GM12891 (cell line): Measurements from ENCODE around the gene C1orf50. TPM values are rescaled to one million over a fixed set of nuclear protein-coding genes. Genes with fewer than 3 reads are reported as not detected.
"Not testable (repeated sequence)": the region's sequence is repeated elsewhere in the genome, so short reads cannot be mapped to it uniquely, and the experiment has no call there.

Experiments
- DNase-seq: peaks from one replicate; pipeline ENCODE4 v3.0.0; 2011; ENCODE audit warnings: low spot score; ENCODE audit not compliant: insufficient read length
- FAIRE-seq: peaks from 2 replicates; lab custom pipeline; 2011; peaks lifted over from hg19 to GRCh38; lab: Jason Lieb, UNC
- PAX5 ChIP-seq: IDR thresholded peaks from 2 replicates; pipeline ENCODE4 v1.6.1; 2011; ENCODE audit warnings: low read length, moderate library complexity, mild to moderate bottlenecking; ENCODE audit not compliant: insufficient read depth, severe bottlenecking
- POLR2A ChIP-seq: IDR thresholded peaks from 2 replicates; pipeline ENCODE4 v1.6.1; 2011; ENCODE audit warnings: low read depth, low read length, control low read depth
- POLR2AphosphoS5 ChIP-seq: IDR thresholded peaks from 2 replicates; pipeline ENCODE4 v1.6.1; 2011; ENCODE audit warnings: low read depth, low read length, control low read depth
- POU2F2 ChIP-seq: IDR thresholded peaks from 2 replicates; pipeline ENCODE4 v1.6.1; 2011; ENCODE audit warnings: low read depth, mild to moderate bottlenecking, control low read depth, low read length, moderate library complexity
- SPI1 ChIP-seq: IDR thresholded peaks from 2 replicates; pipeline ENCODE4 v1.6.1; 2011; ENCODE audit warnings: low read depth, low read length, control low read depth
- TAF1 ChIP-seq: IDR thresholded peaks from 2 replicates; pipeline ENCODE4 v1.6.1; 2011; ENCODE audit warnings: low read depth, low read length, control low read depth
- polyA plus RNA-seq: library from polyadenylated mRNA; unstranded; fragments of >200 nt; gene quantifications from one replicate; pipeline ENCODE4 v1.2.1, GENCODE V29; 2012; ENCODE audit warnings: low read depth, missing spikeins, inconsistent platforms; ENCODE audit not compliant: missing spikeins

C1orf50 gene
- 3.5 TPM for polyA plus RNA-seq

DNA sequence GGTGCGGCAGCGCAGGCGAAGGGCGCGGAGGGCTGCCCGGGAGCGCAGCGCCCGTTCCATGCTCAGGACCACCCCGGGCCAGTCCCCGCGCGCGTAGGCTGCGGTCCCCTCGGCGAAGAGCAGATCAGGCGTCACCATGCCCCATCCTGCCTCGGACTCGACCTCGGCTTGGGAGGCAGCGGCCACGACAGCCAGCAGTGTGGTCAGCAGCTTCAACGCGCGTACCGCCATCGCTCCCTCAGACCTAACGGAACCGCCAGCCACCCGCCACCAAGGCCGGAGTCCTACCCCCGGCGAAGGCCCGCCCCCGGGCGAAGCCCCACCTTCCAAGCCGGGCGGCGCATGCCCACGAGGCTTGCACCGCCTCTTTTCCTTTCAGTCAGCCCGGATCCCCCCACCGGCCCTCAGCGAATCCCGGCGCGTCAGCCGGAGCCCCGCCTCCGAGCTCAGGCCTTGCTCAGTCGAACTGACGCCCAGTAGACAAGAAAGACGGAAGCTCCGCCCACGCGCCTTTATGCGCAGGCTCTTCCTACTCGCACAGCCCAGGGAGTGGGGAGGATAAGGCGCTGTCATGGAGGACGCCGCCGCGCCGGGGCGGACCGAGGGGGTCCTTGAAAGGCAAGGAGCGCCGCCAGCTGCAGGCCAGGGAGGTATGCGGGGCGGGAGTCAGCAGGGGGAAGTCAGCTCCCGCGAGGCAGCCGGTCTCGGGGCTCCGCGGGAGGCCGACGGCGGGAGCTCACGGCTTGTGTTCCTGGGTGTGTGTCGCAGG, at the start of gene C1orf50, which contains the start of gene P3H1:
C1orf50 (plus strand) TSS at position 509 of the 769 bp plus-strand sequence; CDS start at position 572, 63 bp downstream.
P3H1 (minus strand) TSS at position 288 of the 769 bp plus-strand sequence; CDS start at position 231, 57 bp downstream.
- TF ChIP-seq POU2F2 (peak; percentile 60; the same call in 1 of the 2 replicates), POLR2A (peak; percentile 96), POLR2AphosphoS5 (peak; percentile 97), SPI1 (no peak), TAF1 (peak; percentile 56), PAX5 (no peak)
- peak; percentile 93 for FAIRE-seq
- DNase-seq, result peak; percentile 86

DNA sequence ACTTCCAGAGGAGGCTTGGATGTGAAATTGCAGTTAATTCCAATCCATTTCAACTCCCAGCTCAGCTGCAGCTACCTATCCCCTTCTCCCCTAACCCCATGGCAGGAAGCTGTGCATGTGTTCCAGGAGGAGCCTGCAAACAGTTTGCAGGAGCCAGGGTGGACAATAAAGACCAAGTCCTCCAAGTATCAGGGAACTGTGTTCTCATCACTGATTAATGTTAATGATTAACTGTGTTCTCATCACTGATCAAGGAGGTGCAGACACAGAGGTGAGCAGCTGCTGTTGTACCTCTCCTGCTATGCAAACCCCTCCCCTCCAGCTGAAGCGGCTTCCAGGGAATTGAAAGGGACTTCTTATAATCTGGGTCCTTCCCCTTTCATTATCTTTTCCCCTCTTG, 46.2 kb upstream of the C1orf50 start:
- DNase-seq (no peak), FAIRE-seq (no peak)
- no peak for TF ChIP-seq SPI1
- no peak for TF ChIP-seq TAF1
- TF ChIP-seq PAX5, result no peak
- no peak for TF ChIP-seq POLR2AphosphoS5
- no peak for TF ChIP-seq POU2F2
- TF ChIP-seq POLR2A, result no peak

DNA sequence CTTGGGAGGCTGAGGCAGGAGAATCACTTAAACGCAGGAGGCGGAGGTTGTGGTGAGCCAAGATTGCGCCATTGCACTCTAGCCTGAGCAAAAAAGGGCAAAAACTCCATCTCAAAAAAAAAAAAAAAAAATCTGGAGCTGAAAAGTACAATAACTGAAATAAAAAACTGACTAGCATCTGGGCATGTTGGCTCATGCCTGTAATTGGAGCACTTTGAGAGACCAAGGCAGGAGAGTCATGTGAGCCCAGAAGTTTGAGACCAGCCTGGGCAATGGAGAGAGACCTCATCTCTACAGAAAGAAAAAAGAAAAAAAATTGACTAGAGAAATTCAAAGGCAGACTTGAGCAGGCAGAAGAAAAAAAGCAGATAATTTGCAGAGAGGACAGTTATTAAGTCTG, 45.1 kb upstream of the C1orf50 start:
- no peak for TF ChIP-seq POLR2A
- TF ChIP-seq POLR2AphosphoS5, result no peak
- no peak for TF ChIP-seq SPI1
- no peak for TF ChIP-seq POU2F2
- TF ChIP-seq TAF1, result no peak
- no peak for TF ChIP-seq PAX5
- DNase-seq (no peak), FAIRE-seq (no peak)

DNA sequence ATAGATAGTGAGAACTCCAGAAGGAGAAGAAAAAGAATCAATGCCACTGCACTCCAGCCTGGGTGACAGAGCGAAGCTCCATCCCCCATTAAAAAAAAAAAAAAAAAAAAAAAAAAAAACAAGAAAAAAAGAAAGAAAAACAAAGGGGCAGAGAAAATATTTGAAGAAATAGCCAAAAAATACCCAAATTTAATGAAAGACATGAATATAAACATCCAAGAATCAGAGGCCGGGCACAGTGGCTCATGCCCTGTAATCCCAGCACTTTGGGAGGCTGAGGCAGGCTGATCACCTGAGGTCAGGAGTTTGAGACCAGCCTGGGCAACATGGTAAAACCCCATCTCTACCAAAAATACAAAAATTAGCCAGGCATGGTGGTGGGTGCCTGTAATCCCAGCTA, 44.6 kb upstream of the C1orf50 start:
- FAIRE-seq, DNase-seq: not testable (repeated sequence)

DNA sequence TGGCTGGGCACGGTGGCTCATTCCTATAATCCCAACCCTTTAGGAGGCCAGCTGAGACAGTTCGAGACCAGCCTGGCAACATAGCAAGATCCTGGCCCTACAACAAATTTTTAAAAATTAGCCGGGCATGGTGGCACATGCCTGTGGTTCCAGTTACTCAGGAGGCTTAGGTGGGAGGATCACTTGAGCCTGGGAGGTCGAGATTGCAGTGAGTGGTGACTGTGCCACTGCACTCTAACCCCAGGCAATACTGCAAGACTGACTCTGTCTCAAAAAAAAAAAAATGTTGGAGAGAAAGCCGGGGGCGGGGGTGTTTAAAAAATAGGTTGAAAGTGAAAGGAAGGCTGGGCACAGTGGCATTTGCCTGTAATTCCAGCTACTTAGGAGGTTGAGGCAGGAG, 43.5 kb upstream of the C1orf50 start:
- no peak for DNase-seq
- FAIRE-seq, result no peak
- no peak for TF ChIP-seq POLR2A
- TF ChIP-seq TAF1, result no peak
- TF ChIP-seq PAX5, result no peak
- no peak for TF ChIP-seq SPI1
- TF ChIP-seq POLR2AphosphoS5, result no peak
- no peak for TF ChIP-seq POU2F2

GRCh38 chr1:42725820-42726219, 41.2 kb upstream of the C1orf50 start:
- not testable (repeated sequence) for DNase-seq, FAIRE-seq

DNA sequence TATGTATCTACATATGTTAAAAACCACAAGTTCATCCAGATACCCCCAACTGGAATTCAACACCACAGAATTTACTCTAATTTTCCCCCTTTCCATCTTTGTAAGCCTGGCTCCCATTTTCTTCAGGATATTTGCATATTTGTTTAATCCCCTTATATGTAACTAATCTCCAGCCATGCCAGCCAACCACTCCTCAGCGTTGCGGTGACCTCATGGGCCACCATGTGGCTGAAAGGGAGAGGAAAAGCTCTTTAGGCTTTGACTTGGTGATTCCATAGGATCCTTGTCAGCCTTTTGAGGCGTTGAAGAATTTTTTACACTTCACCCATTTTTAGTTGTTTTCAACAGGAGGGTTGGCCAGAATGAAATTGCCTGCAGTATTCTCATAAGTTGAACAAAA, 37.0 kb upstream of the C1orf50 start:
- no peak for DNase-seq
- no peak for FAIRE-seq
- TF ChIP-seq TAF1, result no peak
- TF ChIP-seq POU2F2, result no peak
- TF ChIP-seq PAX5, result no peak

- FAIRE-seq (peak; percentile 41), DNase-seq (no peak)
- 0 out of 2 replicates have a peak, but pooled peaks have one; percentile 10 for TF ChIP-seq POU2F2
- no peak for TF ChIP-seq POLR2A
Observed at GRCh38 chr1:42730988-42731387, 36.1 kb upstream of the C1orf50 start.

- FAIRE-seq, result no peak
- DNase-seq, result no peak
- TF ChIP-seq POLR2AphosphoS5, result no peak
- TF ChIP-seq SPI1, result no peak
- TF ChIP-seq POU2F2, result no peak
Observed at GRCh38 chr1:42731585-42731984, 35.5 kb upstream of the C1orf50 start.

DNA sequence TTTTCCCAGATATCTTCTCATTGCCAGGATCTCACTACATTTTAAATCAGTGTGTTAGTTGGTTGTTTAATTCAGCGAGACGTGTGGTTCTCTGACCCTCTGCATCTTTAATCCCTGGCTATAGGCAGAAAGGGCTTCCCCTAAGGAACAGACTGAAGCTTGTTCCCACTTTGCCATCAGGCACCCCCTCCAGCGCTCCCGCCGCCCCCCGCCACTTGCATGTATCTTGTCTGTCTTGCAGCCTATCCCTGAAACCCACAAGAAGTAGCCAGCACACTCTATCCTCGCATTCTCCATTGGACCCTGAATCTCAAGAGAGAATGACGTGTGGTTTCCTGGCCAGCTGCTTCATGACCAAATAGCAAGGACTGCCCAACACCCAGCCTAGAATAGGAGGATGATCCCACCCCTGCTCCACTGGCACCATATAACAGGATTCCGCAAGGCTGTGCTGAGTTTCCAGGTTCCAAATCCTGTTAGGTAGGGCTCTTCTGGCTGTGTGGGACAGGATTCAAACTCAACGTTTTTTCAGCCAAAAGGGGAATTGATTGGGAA, 34.8 kb upstream of the C1orf50 start:
- FAIRE-seq (no peak), DNase-seq (no peak)
- TF ChIP-seq TAF1 (no peak), SPI1 (no peak), PAX5 (no peak)
